Heart left ventricle (tissue), 16 donors: ENCODE data around the gene NTRK3. TPM values are rescaled to one million over a fixed set of nuclear protein-coding genes. Genes with fewer than 3 reads are reported as not detected.
"Not testable (repeated sequence)": the region's sequence is repeated elsewhere in the genome, so short reads cannot be mapped to it uniquely, and the experiment has no call there.

ENCODE experiments used
- ATAC-seq, 4 donors: fragments of 200-7000 bp; cut with Tn5 transposase; one replicate each; pipeline ENCODE4 v1.9.1; 2020 to 2022; ENCODE audit warnings: moderate library complexity in 4 of 4, mild to moderate bottlenecking in 3 of 4, moderate number of reproducible peaks in 1 of 4
- DNase-seq, 5 donors: peaks; one replicate each; pipeline ENCODE4 v3.0.0-alpha.2; 2020
- H3K27ac ChIP-seq, 12 donors: fragments of 200-600 bp; sonication (generic) in 4 of 12; one replicate each; pipeline versions ENCODE4 v1.5.0 to v1.8.0; 2016 to 2022; ENCODE audit warnings: mild to moderate bottlenecking in 2 of 12
- H3K27me3 ChIP-seq, 9 donors: fragments of 200-600 bp; sonication (generic) in 2 of 9; one replicate each; pipeline versions ENCODE4 v1.5.1 to v1.8.0; 2016 to 2022; ENCODE audit warnings: mild to moderate bottlenecking in 3 of 9
- H3K36me3 ChIP-seq, 9 donors: fragments of 200-600 bp; sonication (generic) in 2 of 9; one replicate each; pipeline versions ENCODE4 v1.5.0 to v1.8.0; 2018 to 2022; ENCODE audit warnings: mild to moderate bottlenecking in 2 of 9
- H3K4me1 ChIP-seq, 12 donors: fragments of 200-600 bp; sonication (generic) in 4 of 12; one replicate each; pipeline versions ENCODE4 v1.5.0 to v1.8.0; 2016 to 2022; ENCODE audit warnings: mild to moderate bottlenecking in 3 of 12
- H3K4me3 ChIP-seq, 12 donors: fragments of 200-600 bp; sonication (generic) in 4 of 12; one replicate each; pipeline versions ENCODE4 v1.5.0 to v1.8.0; 2017 to 2022; ENCODE audit warnings: mild to moderate bottlenecking in 9 of 12, moderate library complexity in 4 of 12
- H3K9me3 ChIP-seq, 12 donors: fragments of 200-600 bp; sonication (generic) in 4 of 12; one replicate each; pipeline versions ENCODE4 v1.5.0 to v1.8.0; 2016 to 2022; ENCODE audit warnings: mild to moderate bottlenecking in 1 of 12
- POLR2A ChIP-seq, 2 donors: fragments of 450-650 bp; IDR thresholded peaks; one replicate each; pipeline ENCODE4 v1.6.1; 2017; ENCODE audit warnings: antibody characterized with exemption in 2 of 2, mild to moderate bottlenecking in 2 of 2, moderate library complexity in 2 of 2
- WGBS, 4 donors: extraction: QIAGEN DNeasy Blood & Tissue Kit in 2 of 4; methylation state at CpG; one replicate each; pipeline versions ENCODE4 v1.1.5 to v1.1.7; 2013 to 2018; 5-methylcytosine and 5-hydroxymethylcytosine counted together
- intact Hi-C, 10 donors: fragments of 100-400 bp; cut with DNase I; formaldehyde crosslinking; loops; one replicate each; pipeline versions ENCODE4 v1.11.1 to v1.14.2; 2022
- polyA plus RNA-seq, 2 donors: library from polyadenylated mRNA; stranded (reverse); fragments of 200-250 nt; gene quantifications; one replicate each; pipeline ENCODE4 v1.2.3, GENCODE V29; 2013
- total RNA-seq, 9 donors: library from RNA; depleted of rRNA in 2 of 9; stranded (reverse); fragments of >200 nt in 2 of 9; fragmentation: NEBNext Ultra II Directional in 3 of 9; extraction: Animal tissue kit (Norgen Biotek cat#: 25700) in 3 of 9; gene quantifications; one replicate each; pipeline versions ENCODE4 v1.1.0 to v1.2.4, GENCODE V29; 2016 to 2023
- TF ChIP-seq, protein P1 (sequence below), 12 donors: fragments of 200-600 bp; sonication (generic) in 4 of 12; IDR thresholded peaks; one replicate each; pipeline versions ENCODE4 v1.5.0 to v1.8.0; 2018 to 2022; ENCODE audit warnings: antibody characterized with exemption in 12 of 12, mild to moderate bottlenecking in 5 of 12
- donor health status: ischemic (EF 13 %, LVEDD 7.1; RV severe dilation, severe dysfunction).
- donor health status: healthy with polysubstance abuse.
- donor health status: DM: no; HTN: yes; CAD: no.
- donor health status: DM: no; HTN: no; CAD: no.
- donor health status: ischemic (EF 25% LVEDD 6.9; RV normal size, moderate dysfunction).
- donor health status: ischemic (EF 25% LVEDD 5.7; RV mildly dilated, moderate dysfunction).
- donor health status: healthy.
- donor health status: DM: yes; HTN: yes; CAD: no.
- donor health status: ischemic (EF 35%, LVEDD 5.7; RV mildly dilated, moderate dysfunction).
- donor health status: nonischemic (EF 11% LVEDD 7.7; RV severe dilation, severe dysfunction).
- donor health status: DM: yes; HTN: yes; CAD: no.
- donor health status: PGD.
- donor health status: ischemic (EF 29% LVEDD 5.4; RV normal size, mild dysfunction).
- donor health status: nonischemic (EF 23%, LVEDD 6.1; RV moderate dilation, normal function).

Gene NTRK3
- total and polyA plus RNA-seq, 11 donors, result 0.53 to 6.8 (median 2.0) TPM

DNA sequence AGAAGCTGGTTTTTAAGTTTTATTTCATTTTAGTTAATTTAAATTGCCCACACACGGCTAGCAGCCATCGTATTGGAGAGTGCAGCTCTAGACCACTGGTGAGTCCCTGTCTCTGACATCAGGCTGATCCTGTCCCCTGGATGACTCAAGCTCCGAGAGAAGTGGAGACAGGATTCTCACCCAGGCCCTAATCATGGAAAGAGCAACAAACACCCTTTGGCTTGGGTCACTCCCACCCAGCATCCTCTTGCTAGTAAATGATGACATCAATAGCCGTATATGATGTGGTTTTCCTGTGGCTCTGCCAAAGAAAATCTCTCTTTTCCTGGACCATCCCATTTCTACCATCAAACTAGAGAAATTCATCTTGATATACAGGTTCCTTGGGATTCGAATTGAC is 182.2 kb downstream of the NTRK3 start:
- no peak overlapping the region for H3K27ac ChIP-seq
- no peaks in the 10 kb centered on the region for H3K27me3 ChIP-seq
- 68 to 77% (median 74%) methylated on average over 5 of the region's 5 CpGs for WGBS, 4 donors
- no peaks in the 10 kb centered on the region for H3K9me3 ChIP-seq
- TF ChIP-seq, protein P1, sequence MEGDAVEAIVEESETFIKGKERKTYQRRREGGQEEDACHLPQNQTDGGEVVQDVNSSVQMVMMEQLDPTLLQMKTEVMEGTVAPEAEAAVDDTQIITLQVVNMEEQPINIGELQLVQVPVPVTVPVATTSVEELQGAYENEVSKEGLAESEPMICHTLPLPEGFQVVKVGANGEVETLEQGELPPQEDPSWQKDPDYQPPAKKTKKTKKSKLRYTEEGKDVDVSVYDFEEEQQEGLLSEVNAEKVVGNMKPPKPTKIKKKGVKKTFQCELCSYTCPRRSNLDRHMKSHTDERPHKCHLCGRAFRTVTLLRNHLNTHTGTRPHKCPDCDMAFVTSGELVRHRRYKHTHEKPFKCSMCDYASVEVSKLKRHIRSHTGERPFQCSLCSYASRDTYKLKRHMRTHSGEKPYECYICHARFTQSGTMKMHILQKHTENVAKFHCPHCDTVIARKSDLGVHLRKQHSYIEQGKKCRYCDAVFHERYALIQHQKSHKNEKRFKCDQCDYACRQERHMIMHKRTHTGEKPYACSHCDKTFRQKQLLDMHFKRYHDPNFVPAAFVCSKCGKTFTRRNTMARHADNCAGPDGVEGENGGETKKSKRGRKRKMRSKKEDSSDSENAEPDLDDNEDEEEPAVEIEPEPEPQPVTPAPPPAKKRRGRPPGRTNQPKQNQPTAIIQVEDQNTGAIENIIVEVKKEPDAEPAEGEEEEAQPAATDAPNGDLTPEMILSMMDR (IDR thresholded peaks at IDR 0.05), result no peak
- no peak for TF ChIP-seq POLR2A (IDR thresholded peaks at IDR 0.05)
- no peak for ATAC-seq
- no peak overlapping the region for H3K4me3 ChIP-seq
- no peak for DNase-seq
- intact Hi-C loops, result no loop called here
- H3K36me3 ChIP-seq, result no peaks in the 10 kb centered on the region
- no peaks in the 10 kb centered on the region for H3K4me1 ChIP-seq

DNA sequence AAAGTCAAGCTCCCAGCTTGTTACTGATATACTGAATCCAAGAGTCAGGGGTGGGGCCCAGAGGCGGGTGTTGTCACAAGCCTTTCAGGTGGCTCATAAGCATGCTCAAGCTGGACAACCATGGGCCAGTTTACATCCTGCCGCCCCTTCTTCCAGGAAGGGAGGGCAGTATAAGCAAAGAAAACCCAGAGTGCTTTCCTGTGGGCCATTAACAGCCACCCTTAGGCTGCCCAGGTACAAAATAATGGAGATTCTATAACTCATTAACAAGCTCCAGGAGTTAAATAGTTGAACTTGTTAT is 183.2 kb downstream of the NTRK3 start:
- DNase-seq (no peak), ATAC-seq (no peak)
- Histone ChIP-seq H3K36me3 (no peaks in the 10 kb centered on the region), H3K27me3 (no peaks in the 10 kb centered on the region), H3K4me1 (no peaks in the 10 kb centered on the region), H3K27ac (no peak overlapping the region), H3K4me3 (no peak overlapping the region), H3K9me3 (no peaks in the 10 kb centered on the region)
- 63 to 74% (median 69%) methylated on average over 2 of the region's 2 CpGs for WGBS, 4 donors
- intact Hi-C loops, result no loop called here
- TF ChIP-seq, protein P1 (IDR thresholded peaks at IDR 0.05), result no peak
- TF ChIP-seq POLR2A (IDR thresholded peaks at IDR 0.05), result no peak

DNA sequence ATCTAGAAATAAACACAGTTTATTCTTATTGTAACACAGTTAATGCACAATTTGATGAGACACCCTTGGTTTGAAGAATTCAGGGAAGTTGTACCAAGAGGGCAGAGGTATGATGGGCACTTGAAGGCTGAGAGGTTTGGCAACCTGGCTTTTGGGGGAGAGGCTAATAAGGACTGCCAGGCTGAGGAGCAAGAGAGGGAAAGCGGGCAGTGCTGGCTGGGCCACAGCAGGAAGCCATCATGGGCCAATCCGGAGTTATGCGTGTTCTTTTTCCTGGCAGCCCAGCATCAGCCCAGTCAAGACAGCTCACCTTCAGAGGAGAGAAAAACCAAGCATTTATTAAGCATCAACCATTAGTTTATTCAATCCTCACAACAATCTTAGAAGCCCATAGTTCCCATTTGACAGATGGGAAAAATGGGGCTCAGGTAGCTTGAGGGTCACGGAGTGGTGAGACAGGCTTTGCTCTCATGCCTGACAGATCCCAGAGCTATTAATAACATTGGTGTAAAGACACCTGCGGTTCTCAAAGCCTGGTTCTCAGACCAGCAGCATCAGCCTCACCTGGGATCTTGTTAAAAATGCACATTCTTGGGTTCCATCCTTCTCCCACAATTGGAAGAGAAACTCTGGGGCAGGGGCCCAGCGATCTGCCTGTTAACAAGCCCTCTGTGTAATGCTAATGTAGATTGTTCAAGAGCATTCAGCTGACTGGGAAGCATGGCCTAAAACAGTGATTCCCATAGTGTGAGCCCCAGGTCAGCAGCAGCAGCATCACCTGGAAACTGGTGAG is 183.7 kb downstream of the NTRK3 start:
- Histone ChIP-seq H3K4me3 (no peak overlapping the region), H3K27ac (no peak overlapping the region), H3K4me1 (no peaks in the 10 kb centered on the region), H3K9me3 (no peaks in the 10 kb centered on the region), H3K36me3 (no peaks in the 10 kb centered on the region), H3K27me3 (no peaks in the 10 kb centered on the region)
- DNase-seq, result no peak
- 69 to 73% (median 72%) methylated on average over 6 of the region's 6 CpGs for WGBS, 4 donors
- intact Hi-C loops, result no loop called here
- no peak for ATAC-seq
- TF ChIP-seq, protein P1 (IDR thresholded peaks at IDR 0.05), result no peak
- TF ChIP-seq POLR2A (IDR thresholded peaks at IDR 0.05), result no peak

DNA sequence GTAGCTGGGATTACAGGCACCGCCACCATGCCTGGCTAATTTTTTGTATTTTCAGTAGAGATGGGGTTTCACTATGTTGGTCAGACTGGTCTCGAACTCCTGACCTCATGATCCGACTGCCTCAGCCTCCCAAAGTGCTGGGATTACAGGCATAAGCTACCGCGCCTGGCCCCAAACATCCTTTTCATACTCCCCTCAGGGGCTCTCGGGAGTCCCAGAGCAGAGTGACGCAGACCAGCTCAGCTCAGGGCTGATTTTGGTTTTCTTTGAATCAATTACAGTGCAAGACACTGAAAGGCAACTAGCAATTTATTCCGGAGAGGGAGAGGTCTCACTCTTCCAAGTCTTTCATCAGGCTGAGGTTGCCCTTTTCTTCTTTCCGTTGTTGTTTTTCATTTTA is 184.4 kb downstream of the NTRK3 start:
- 72 to 76% (median 73%) methylated on average over 9 of the region's 9 CpGs for WGBS, 4 donors
- ATAC-seq, H3K4me1 ChIP-seq, H3K4me3 ChIP-seq, intact Hi-C loops, H3K27ac ChIP-seq, H3K9me3 ChIP-seq, H3K36me3 ChIP-seq, H3K27me3 ChIP-seq, DNase-seq: not testable (repeated sequence)

GRCh38 chr15:88071141-88071540 is 185.4 kb downstream of the NTRK3 start:
- Histone ChIP-seq H3K4me3 (no peak overlapping the region), H3K9me3 (no peaks in the 10 kb centered on the region), H3K27me3 (no peaks in the 10 kb centered on the region), H3K27ac (no peak overlapping the region), H3K4me1 (no peaks in the 10 kb centered on the region), H3K36me3 (no peaks in the 10 kb centered on the region)
- TF ChIP-seq, protein P1 (IDR thresholded peaks at IDR 0.05), result no peak
- no peak for TF ChIP-seq POLR2A (IDR thresholded peaks at IDR 0.05)
- DNase-seq, result no peak
- intact Hi-C loops, result no loop called here
- ATAC-seq, result no peak
- WGBS, 4 donors, result 69 to 92% (median 84%) methylated on average over 6 of the region's 6 CpGs
